Posterior cingulate gyrus (tissue), 11 donors: Measurements from ENCODE around the gene CITED1.

Source experiments
- DNase-seq, 10 donors: peaks; one replicate each; pipeline versions ENCODE4 v3.0.0 to v3.0.0-alpha.2; 2020 to 2021; ENCODE audit warnings: mixed read lengths in 3 of 10
- intact Hi-C: fragments of 100-400 bp; cut with DNase I; formaldehyde crosslinking; loops from one replicate; pipeline ENCODE4 v1.15.1; 2023

CITED1 gene

GRCh38 chrX:72309297-72310071 is 3.8 kb upstream of the CITED1 start:
- DNase-seq, result no peak

GRCh38 chrX:72308566-72309296 is 3.0 kb upstream of the CITED1 start:
- intact Hi-C loops, result loop anchor here (2.0 to 10.0 kb wide), 2 partner anchors 32 to 266 kb away; partner anchors contain the start of genes HDAC8 and RPS4X

More at GRCh38 chrX:72309297-72310071, 3.8 kb upstream of the CITED1 start:
- intact Hi-C loops, result loop anchor here (2.0 to 10.0 kb wide), 2 partner anchors 33 to 265 kb away; partner anchors contain the start of genes HDAC8 and RPS4X

GRCh38 chrX:72308209-72308565 is 2.5 kb upstream of the CITED1 start:
- intact Hi-C loops, result loop anchor here (2.0 to 10.0 kb wide), 2 partner anchors 31 to 267 kb away; partner anchors contain the start of genes HDAC8 and RPS4X
- no peak for DNase-seq

More at GRCh38 chrX:72308566-72309296, 3.0 kb upstream of the CITED1 start:
- peak in 9 of 10 donors; percentile 32 to 93 (median 52) for DNase-seq

- intact Hi-C loops, result loop anchor here (2.0 to 10.0 kb wide), 2 partner anchors 31 to 267 kb away; partner anchors contain the start of genes HDAC8 and RPS4X
- no peak for DNase-seq
Observed at GRCh38 chrX:72307646-72308051, 1.9 kb upstream of the CITED1 start.

GRCh38 chrX:72306851-72307645 is 1.3 kb upstream of the CITED1 start:
- DNase-seq, result peak; percentile 39 to 92 (median 48)
- intact Hi-C loops, result loop anchor here (10.0 kb wide), 1 partner anchor 268 kb away; the partner anchor contains the start of gene HDAC8

- intact Hi-C loops, result loop anchor here (10.0 kb wide), 1 partner anchor 269 kb away; the partner anchor contains the start of gene HDAC8
- no peak for DNase-seq
Observed at GRCh38 chrX:72306085-72306801, 529 bp upstream of the CITED1 start.

- intact Hi-C loops, result loop anchor here (10.0 kb wide), 1 partner anchor 270 kb away; the partner anchor contains the start of gene HDAC8
- no peak for DNase-seq
Observed at GRCh38 chrX:72304877-72305276, 837 bp downstream of the CITED1 start.

GRCh38 chrX:72301781-72302180 is 3.9 kb downstream of the CITED1 start:
- intact Hi-C loops, result loop anchor here (10.0 kb wide), 1 partner anchor 273 kb away; the partner anchor contains the start of gene HDAC8
- DNase-seq, result peak in 1 of 10 donors; percentile 21

GRCh38 chrX:72299891-72300630 is 5.7 kb downstream of the CITED1 start:
- peak in 1 of 10 donors; percentile 18 for DNase-seq
- intact Hi-C loops, result loop anchor here (10.0 kb wide), 1 partner anchor 275 kb away; the partner anchor contains the start of gene HDAC8

GRCh38 chrX:72297953-72298730 is 7.6 kb downstream of the CITED1 start:
- no peak for DNase-seq
- intact Hi-C loops, result no loop called here

- DNase-seq, result no peak
- intact Hi-C loops, result no loop called here
Observed at GRCh38 chrX:72296991-72297390, 8.7 kb downstream of the CITED1 start.

- intact Hi-C loops, result no loop called here
- DNase-seq, result no peak
Observed at GRCh38 chrX:72295745-72296144, 10.0 kb downstream of the CITED1 start.

GRCh38 chrX:72294497-72294896 is 11.2 kb downstream of the CITED1 start:
- DNase-seq, result no peak
- intact Hi-C loops, result no loop called here

- no peak for DNase-seq
- intact Hi-C loops, result no loop called here
Observed at GRCh38 chrX:72282302-72282701, 23.4 kb downstream of the CITED1 start.

GRCh38 chrX:72280321-72280845 is 25.3 kb downstream of the CITED1 start:
- peak in 1 of 10 donors; percentile 71 for DNase-seq
- intact Hi-C loops, result no loop called here

GRCh38 chrX:72276478-72276953 is 29.2 kb downstream of the CITED1 start:
- intact Hi-C loops, result loop anchor here (2.0 kb wide), 1 partner anchor 32 kb away; no protein-coding TSS in a partner anchor
- DNase-seq, result no peak

- intact Hi-C loops, result no loop called here
- DNase-seq, result no peak
Observed at GRCh38 chrX:72274526-72274925, 31.2 kb downstream of the CITED1 start.
